T-helper 22 cell (primary cell): Measurements from ENCODE around the gene SLC6A11.

Source experiments
- DNase-seq: peaks from one replicate; pipeline ENCODE4 v3.0.0-alpha.2; 2020; ENCODE audit warnings: low read depth

The SLC6A11 gene

GRCh38 chr3:10841100-10841499 lies 25.1 kb downstream of the SLC6A11 start:
- DNase-seq = no peak

GRCh38 chr3:10843378-10843777 lies 27.4 kb downstream of the SLC6A11 start:
- no peak for DNase-seq

GRCh38 chr3:10845001-10845761 lies 29.2 kb downstream of the SLC6A11 start:
- no peak for DNase-seq

GRCh38 chr3:10845839-10846656 lies 30.0 kb downstream of the SLC6A11 start:
- DNase-seq = no peak

- DNase-seq = no peak
Measured at GRCh38 chr3:10846657-10846975, 30.6 kb downstream of the SLC6A11 start.

GRCh38 chr3:10848261-10848660 lies 32.2 kb downstream of the SLC6A11 start:
- DNase-seq = no peak

GRCh38 chr3:10852066-10852808 lies 36.2 kb downstream of the SLC6A11 start:
- DNase-seq = no peak

- DNase-seq = no peak
Measured at GRCh38 chr3:10855083-10855870, 39.2 kb downstream of the SLC6A11 start.

- no peak for DNase-seq
Measured at GRCh38 chr3:10855871-10856662, 40.0 kb downstream of the SLC6A11 start.

- DNase-seq = no peak
Measured at GRCh38 chr3:10857235-10857634, 41.2 kb downstream of the SLC6A11 start.

GRCh38 chr3:10858091-10858490 lies 42.1 kb downstream of the SLC6A11 start:
- no peak for DNase-seq

GRCh38 chr3:10867384-10867783 lies 51.4 kb downstream of the SLC6A11 start:
- no peak for DNase-seq

- DNase-seq = no peak
Measured at GRCh38 chr3:10869460-10869859, 53.4 kb downstream of the SLC6A11 start.

- no peak for DNase-seq
Measured at GRCh38 chr3:10870296-10870695, 54.3 kb downstream of the SLC6A11 start.

- no peak for DNase-seq
Measured at GRCh38 chr3:10873415-10873814, 57.4 kb downstream of the SLC6A11 start.

GRCh38 chr3:10875914-10876313 lies 59.9 kb downstream of the SLC6A11 start:
- no peak for DNase-seq

GRCh38 chr3:10876661-10877060 lies 60.6 kb downstream of the SLC6A11 start:
- DNase-seq = no peak

- no peak for DNase-seq
Measured at GRCh38 chr3:10882851-10883250, 66.8 kb downstream of the SLC6A11 start.

- no peak for DNase-seq
Measured at GRCh38 chr3:10883478-10884234, 67.6 kb downstream of the SLC6A11 start.

- no peak for DNase-seq
Measured at GRCh38 chr3:10887015-10887414, 71.0 kb downstream of the SLC6A11 start.
